H1 (cell line): Measurements from ENCODE around the gene DPP4. TPM values are rescaled to one million over a fixed set of nuclear protein-coding genes. Genes with fewer than 3 reads are reported as not detected.

ENCODE experiments used
- CTCF ChIA-PET: fragments of 300-600 bp; sonication (Branson Sonifier 250); formaldehyde crosslinking; loops from one replicate; lab custom pipeline; 2021; ENCODE audit not compliant: partially characterized antibody; lab: Charles Lee
- POLR2A ChIA-PET: fragments of 300-600 bp; sonication (Branson Sonifier 250); formaldehyde crosslinking; loops from one replicate; lab custom pipeline; 2021; ENCODE audit warnings: inconsistent platforms; ENCODE audit not compliant: partially characterized antibody; lab: Charles Lee
- DNase-seq, 2 experiments: peaks; one replicate each; pipeline versions ENCODE4 v3.0.0 to v3.0.0-alpha.2; 2010 to 2022; ENCODE audit warnings: low spot score in 2 of 2, low read depth in 1 of 2, mixed read lengths in 1 of 2
- FAIRE-seq: peaks from 2 replicates; lab custom pipeline; 2011; peaks lifted over from hg19 to GRCh38; lab: Jason Lieb, UNC
- H2AFZ ChIP-seq: 2 replicates; pipeline ENCODE4 v1.8.1; 2012; ENCODE audit warnings: low read length, inconsistent platforms
- H2AK5ac ChIP-seq: 2 replicates; pipeline ENCODE4 v1.6.1; 2013; ENCODE audit warnings: low read depth, low read length
- H2BK120ac ChIP-seq: replicated peaks from 2 replicates; pipeline ENCODE3; 2013; ENCODE audit warnings: low read depth, low read length, inconsistent platforms
- H2BK12ac ChIP-seq: 2 replicates; pipeline ENCODE4 v1.6.1; 2013; ENCODE audit warnings: low read depth, low read length
- H2BK15ac ChIP-seq: 2 replicates; pipeline ENCODE4 v1.6.1; 2013; ENCODE audit warnings: low read length
- H2BK20ac ChIP-seq: 2 replicates; pipeline ENCODE4 v1.6.1; 2013; ENCODE audit warnings: low read length
- H2BK5ac ChIP-seq: 2 replicates; pipeline ENCODE4 v1.6.1; 2013; ENCODE audit warnings: low read depth, low read length
- H3K14ac ChIP-seq: 2 replicates; pipeline ENCODE4 v1.6.1; 2013; ENCODE audit warnings: inconsistent platforms; ENCODE audit not compliant: insufficient read length
- H3K18ac ChIP-seq: 2 replicates; pipeline ENCODE4 v1.6.1; 2013; ENCODE audit warnings: low read length; ENCODE audit errors: extremely low read depth
- H3K23ac ChIP-seq: 2 replicates; pipeline ENCODE4 v1.6.1; 2013; ENCODE audit warnings: inconsistent platforms; ENCODE audit not compliant: insufficient read length
- H3K23me2 ChIP-seq: 2 replicates; pipeline ENCODE4 v1.6.1; 2013; ENCODE audit warnings: low read depth, low read length
- H3K27ac ChIP-seq: 2 replicates; pipeline ENCODE4 v1.6.1; 2011; ENCODE audit warnings: low read depth, low read length, inconsistent platforms
- H3K27me3 ChIP-seq, 4 experiments: replicated peaks in 1 of 4; 1 replicate in 1 of 4; 2 replicates in 3 of 4; pipeline versions ENCODE4 v1.6.1 to v1.8.1; 2011 to 2013; ENCODE audit warnings: low read length in 3 of 4, mild to moderate bottlenecking in 3 of 4, inconsistent platforms in 2 of 4, mixed read lengths in 2 of 4, moderate library complexity in 1 of 4; ENCODE audit not compliant: control insufficient read depth in 3 of 4, insufficient read depth in 3 of 4; ENCODE audit errors: extremely low read depth in 1 of 4
- H3K36me3 ChIP-seq, 4 experiments: 2 replicates each; pipeline versions ENCODE4 v1.6.1 to v1.8.1; 2011 to 2013; ENCODE audit warnings: mild to moderate bottlenecking in 4 of 4, low read length in 3 of 4, moderate library complexity in 2 of 4, control low read depth in 1 of 4, inconsistent platforms in 1 of 4; ENCODE audit not compliant: insufficient read depth in 4 of 4, control insufficient read depth in 2 of 4
- H3K4ac ChIP-seq: replicated peaks from 2 replicates; pipeline ENCODE3; 2013; ENCODE audit warnings: low read length, low read depth, mixed read lengths, inconsistent platforms; ENCODE audit not compliant: insufficient read length
- H3K4me1 ChIP-seq, 4 experiments: replicated peaks in 1 of 4; 1 replicate in 1 of 4; 2 replicates in 3 of 4; pipeline versions ENCODE4 v1.6.1 to v1.8.1; 2011 to 2013; ENCODE audit warnings: low read length in 3 of 4, inconsistent platforms in 2 of 4, mixed read lengths in 1 of 4; ENCODE audit not compliant: insufficient read depth in 4 of 4, control insufficient read depth in 3 of 4
- H3K4me2 ChIP-seq, 2 experiments: 2 replicates each; pipeline versions ENCODE4 v1.6.1 to v1.8.1; 2011 to 2013; ENCODE audit warnings: low read depth in 2 of 2, low read length in 2 of 2, control low read depth in 1 of 2, inconsistent platforms in 1 of 2, mild to moderate bottlenecking in 1 of 2; ENCODE audit not compliant: insufficient read depth in 1 of 2
- H3K4me3 ChIP-seq, 4 experiments: fragments of 200-600, 300-600 bp in 1 of 4; sonication (generic), shearing (Covaris generic), sonication (Bioruptor Twin) in 1 of 4; 2 replicates each; pipeline versions ENCODE4 v1.5.1 to v1.8.1; 2011 to 2016; ENCODE audit warnings: low read length in 4 of 4, low read depth in 3 of 4, control low read depth in 2 of 4, inconsistent platforms in 2 of 4, mild to moderate bottlenecking in 2 of 4, mixed read lengths in 1 of 4, moderate library complexity in 1 of 4; ENCODE audit not compliant: insufficient read depth in 2 of 4; ENCODE audit errors: extremely low read depth in 1 of 4
- H3K56ac ChIP-seq: replicated peaks from 2 replicates; pipeline ENCODE3; 2013; ENCODE audit warnings: low read depth, mild to moderate bottlenecking, mixed read lengths, low read length, inconsistent platforms; ENCODE audit not compliant: insufficient read length
- H3K79me1 ChIP-seq: 2 replicates; pipeline ENCODE4 v1.6.1; 2013; ENCODE audit warnings: low read depth, low read length, control low read depth
- H3K79me2 ChIP-seq, 2 experiments: 2 replicates each; pipeline versions ENCODE4 v1.6.1 to v1.8.1; 2012 to 2013; ENCODE audit warnings: low read length in 2 of 2, mild to moderate bottlenecking in 2 of 2, inconsistent platforms in 1 of 2; ENCODE audit not compliant: insufficient read depth in 2 of 2, control insufficient read depth in 1 of 2
- H3K9ac ChIP-seq, 4 experiments: replicated peaks in 1 of 4; 1 replicate in 1 of 4; 2 replicates in 3 of 4; pipeline versions ENCODE4 v1.6.1 to v1.8.1; 2011 to 2013; ENCODE audit warnings: low read depth in 3 of 4, low read length in 3 of 4, control low read depth in 2 of 4, mild to moderate bottlenecking in 2 of 4, moderate library complexity in 2 of 4, inconsistent platforms in 1 of 4; ENCODE audit errors: extremely low read depth in 1 of 4
- H3K9me3 ChIP-seq, 2 experiments: 2 replicates each; pipeline versions ENCODE4 v1.6.1 to v1.8.1; 2012 to 2013; ENCODE audit warnings: mild to moderate bottlenecking in 2 of 2, moderate library complexity in 2 of 2, control low read depth in 1 of 2, inconsistent platforms in 1 of 2, low read depth in 1 of 2, low read length in 1 of 2, mixed read lengths in 1 of 2; ENCODE audit not compliant: insufficient read depth in 2 of 2
- H4K20me1 ChIP-seq, 2 experiments: replicated peaks in 1 of 2; 2 replicates each; pipeline versions ENCODE3 to v1.8.1; 2011 to 2013; ENCODE audit warnings: inconsistent platforms in 2 of 2, low read length in 2 of 2, mild to moderate bottlenecking in 1 of 2; ENCODE audit not compliant: insufficient read depth in 2 of 2, control insufficient read depth in 1 of 2
- H4K5ac ChIP-seq: 2 replicates; pipeline ENCODE4 v1.6.1; 2013; ENCODE audit warnings: low read length, low read depth, mixed read lengths, inconsistent platforms; ENCODE audit not compliant: insufficient read length
- H4K8ac ChIP-seq: 2 replicates; pipeline ENCODE4 v1.8.0; 2013; ENCODE audit warnings: mild to moderate bottlenecking, moderate library complexity, low read length, inconsistent platforms; ENCODE audit not compliant: insufficient read depth; ENCODE audit errors: extremely low read depth
- H4K91ac ChIP-seq: replicated peaks from 2 replicates; pipeline ENCODE3; 2013; ENCODE audit warnings: low read length, mixed read lengths, inconsistent platforms; ENCODE audit not compliant: insufficient read length
- BACH1 ChIP-seq: IDR thresholded peaks from 2 replicates; pipeline ENCODE4 v1.6.1; 2012; ENCODE audit warnings: low read length, improper control_type of control experiment
- CHD1 ChIP-seq: IDR thresholded peaks from 2 replicates; pipeline ENCODE4 v1.6.1; 2012; ENCODE audit warnings: low read depth, low read length, improper control_type of control experiment
- CREB1 ChIP-seq: IDR thresholded peaks from 2 replicates; pipeline ENCODE4 v1.6.1; 2012; ENCODE audit warnings: inconsistent platforms
- EGR1 ChIP-seq: IDR thresholded peaks from 2 replicates; pipeline ENCODE4 v1.6.1; 2011; ENCODE audit warnings: low read depth, low read length, borderline replicate concordance
- EZH2 ChIP-seq: fragments of 200-600 bp; sonication (generic); IDR thresholded peaks from 2 replicates; pipeline ENCODE4 v1.7.1; 2012; ENCODE audit warnings: low read depth, mild to moderate bottlenecking, moderate library complexity, low read length, inconsistent platforms; ENCODE audit not compliant: severe bottlenecking
- GABPA ChIP-seq: IDR thresholded peaks from 2 replicates; pipeline ENCODE4 v1.6.1; 2011; ENCODE audit warnings: mild to moderate bottlenecking, low read length, moderate library complexity, borderline replicate concordance; ENCODE audit not compliant: insufficient read depth
- RXRA ChIP-seq: IDR thresholded peaks from 2 replicates; pipeline ENCODE4 v1.6.1; 2011; ENCODE audit warnings: low read depth, mild to moderate bottlenecking, low read length, moderate library complexity; ENCODE audit not compliant: insufficient read depth
- SIX5 ChIP-seq: IDR thresholded peaks from 2 replicates; pipeline ENCODE4 v1.6.1; 2011; ENCODE audit warnings: mild to moderate bottlenecking, low read depth, low read length
- TEAD4 ChIP-seq: IDR thresholded peaks from 2 replicates; pipeline ENCODE4 v1.6.1; 2012; ENCODE audit warnings: low read depth, low read length, inconsistent platforms, mixed read lengths
- WGBS, 2 experiments: shearing (Covaris generic) in 1 of 2; methylation state at CpG; one replicate each; pipeline versions ENCODE4 v1.1.6 to v1.1.7; 2013 to 2015; ENCODE audit warnings: low lambda C conversion rate in 2 of 2, mixed read lengths in 2 of 2, inconsistent platforms in 1 of 2, low coverage in 1 of 2, missing lambda C conversion rate in 1 of 2; ENCODE audit not compliant: insufficient replicate concordance in 2 of 2, insufficient coverage in 1 of 2, insufficient read length in 1 of 2; ENCODE audit errors: extremely low coverage in 1 of 2, missing lambda C conversion rate in 1 of 2; 5-methylcytosine and 5-hydroxymethylcytosine counted together
- polyA plus RNA-seq, 7 experiments: library from polyadenylated mRNA; depleted of rRNA in 3 of 7; stranded (reverse) in 5 of 7; unstranded in 2 of 7; fragments of >200 nt in 5 of 7; fragments of 200-250 nt in 2 of 7; gene quantifications; 1 replicate in 5 of 7; 2 replicates in 1 of 7; 4 replicates in 1 of 7; pipeline versions ENCODE4 v1.2.1 to v1.2.3, GENCODE V29; 2011 to 2013; ENCODE audit warnings: missing spikeins in 2 of 7, mixed read lengths in 2 of 7
- total RNA-seq: library from RNA; stranded (reverse); fragmentation: NEBNext Ultra II Directional; extraction: Animal tissue kit (Norgen Biotek cat#: 25700); gene quantifications from 2 replicates; pipeline ENCODE4 v1.2.1, GENCODE V29; 2021

DPP4 gene
- total and polyA plus RNA-seq, 2 of the 8 experiments (the other 6 are each of a cell fraction or from before 2014, with no cell fraction given): 1.3 to 3.1 TPM

GRCh38 chr2:162082036-162082435, 8.0 kb upstream of the DPP4 start:
- CTCF ChIA-PET: no interaction called here

More at GRCh38 chr2:162082036-162082435, 8.0 kb upstream of the DPP4 start:
- POLR2A ChIA-PET: no interaction called here
- Histone ChIP-seq H3K9ac (no peak overlapping the region), H3K4me3 (no peak overlapping the region), H3K4ac (no peak overlapping the region), H3K23ac (no peak overlapping the region), H3K4me2 (no peak overlapping the region), H4K20me1 (no peaks in the 10 kb centered on the region), H3K14ac (no peak overlapping the region), H4K91ac (no peak overlapping the region), H2BK20ac (no peak overlapping the region), H2AFZ (no peak overlapping the region), H3K27me3 (no peaks in the 10 kb centered on the region), H2AK5ac (no peak overlapping the region), H3K4me1 (no peaks in the 10 kb centered on the region), H4K5ac (no peak overlapping the region), H2BK15ac (no peak overlapping the region), H3K36me3 (peaks cover 0 to 2% (median 0%) of the 10 kb centered on the region in 4 experiments; a peak in 1 of 8 replicates), H3K9me3 (peaks cover 15 to 17% of the 10 kb centered on the region in 2 experiments), H2BK12ac (no peak overlapping the region), H3K79me2 (no peaks in the 10 kb centered on the region), H2BK5ac (no peak overlapping the region), H3K56ac (no peak overlapping the region), H3K27ac (no peak overlapping the region), H2BK120ac (no peak overlapping the region), H3K79me1 (no peaks in the 10 kb centered on the region), H3K23me2 (no peaks in the 10 kb centered on the region), H3K18ac (no peak overlapping the region), H4K8ac (no peak overlapping the region)
- no peak for TF ChIP-seq BACH1
- no peak for TF ChIP-seq GABPA
- no peak for TF ChIP-seq EGR1
- no peak for TF ChIP-seq RXRA
- TF ChIP-seq EZH2: no peak
- TF ChIP-seq CHD1: no peak
- TF ChIP-seq SIX5: no peak
- TF ChIP-seq TEAD4: no peak
- TF ChIP-seq CREB1: no peak
- FAIRE-seq (no peak), DNase-seq (no peak)
- WGBS, 2 experiments: 93% methylated on average over 1 of the region's 1 CpG; no CpG with 5 or more reads in 1 of the 2 experiments
